OCI-LY1 (cell line): Measurements from ENCODE around the gene SYNJ2BP.
"Not testable (repeated sequence)": the region's sequence is repeated elsewhere in the genome, so short reads cannot be mapped to it uniquely, and the experiment has no call there.

Source experiments
- H2AFZ ChIP-seq: fragments of 200-600 bp; sonication (generic), shearing (Covaris generic); 2 replicates; pipeline ENCODE4 v1.6.0; 2014; ENCODE audit warnings: antibody characterized with exemption, mild to moderate bottlenecking, low read length
- H3F3A ChIP-seq: fragments of 200-600 bp; sonication (generic), shearing (Covaris generic); 2 replicates; pipeline ENCODE4 v1.6.0; 2014; ENCODE audit warnings: mild to moderate bottlenecking, antibody characterized with exemption, low read length, moderate library complexity; ENCODE audit not compliant: insufficient read depth
- H3K27ac ChIP-seq: fragments of 200-600 bp; sonication (generic); 2 replicates; pipeline ENCODE4 v1.5.1; 2014; ENCODE audit warnings: low read length, mixed run types, mild to moderate bottlenecking, low read depth; ENCODE audit not compliant: poor library complexity, severe bottlenecking
- H3K27me3 ChIP-seq: fragments of 200-600 bp; sonication (generic); 2 replicates; pipeline ENCODE4 v1.6.0; 2014; ENCODE audit warnings: antibody characterized with exemption, mild to moderate bottlenecking, low read length, moderate library complexity; ENCODE audit not compliant: insufficient read depth
- H3K36me3 ChIP-seq: fragments of 200-600 bp; sonication (generic); 2 replicates; pipeline ENCODE4 v1.6.1; 2014; ENCODE audit warnings: mild to moderate bottlenecking, antibody characterized with exemption, low read length, moderate library complexity, mixed read lengths; ENCODE audit not compliant: insufficient read depth
- H3K4me1 ChIP-seq: fragments of 200-600 bp; sonication (generic); 2 replicates; pipeline ENCODE4 v1.5.1; 2014; ENCODE audit warnings: mild to moderate bottlenecking, low read length, moderate library complexity; ENCODE audit not compliant: insufficient read depth, severe bottlenecking
- H3K4me2 ChIP-seq: fragments of 200-600 bp; sonication (generic), shearing (Covaris generic); 2 replicates; pipeline ENCODE4 v1.6.1; 2014; ENCODE audit warnings: low read length
- H3K4me3 ChIP-seq: fragments of 200-600 bp; sonication (generic); 2 replicates; pipeline ENCODE4 v1.5.1; 2014; ENCODE audit warnings: low read length, low read depth, mild to moderate bottlenecking, mixed read lengths; ENCODE audit not compliant: poor library complexity, severe bottlenecking
- H3K79me2 ChIP-seq: fragments of 200-600 bp; shearing (Covaris generic); 2 replicates; pipeline ENCODE4 v1.6.1; 2016; ENCODE audit warnings: mixed run types, low read length, mixed read lengths; ENCODE audit not compliant: insufficient read depth
- H3K9ac ChIP-seq: fragments of 200-600 bp; sonication (generic), shearing (Covaris generic); 2 replicates; pipeline ENCODE4 v1.6.1; 2014; ENCODE audit warnings: mild to moderate bottlenecking, low read length, mixed read lengths
- H3K9me2 ChIP-seq: fragments of 200-600 bp; sonication (generic), shearing (Covaris generic); 2 replicates; pipeline ENCODE4 v1.6.1; 2014; ENCODE audit warnings: low read depth, mild to moderate bottlenecking, low read length, mixed read lengths
- H3K9me3 ChIP-seq: fragments of 200-600 bp; shearing (Covaris generic); 2 replicates; pipeline ENCODE4 v1.6.1; 2014; ENCODE audit warnings: low read length, mixed read lengths
- H4K20me1 ChIP-seq: fragments of 200-600 bp; sonication (generic), shearing (Covaris generic); 2 replicates; pipeline ENCODE4 v1.6.0; 2016; ENCODE audit warnings: mild to moderate bottlenecking, low read length; ENCODE audit not compliant: insufficient read depth
- EZH2 ChIP-seq: fragments of 200-600 bp; sonication (generic), shearing (Covaris generic); IDR thresholded peaks from 2 replicates; pipeline ENCODE4 v1.8.0; 2017; ENCODE audit warnings: borderline replicate concordance, mixed run types, mild to moderate bottlenecking, antibody characterized with exemption, low read length, moderate library complexity, mixed read lengths
- TF ChIP-seq, protein P1 (sequence below): fragments of 200-600 bp; sonication (generic), shearing (Covaris generic); IDR thresholded peaks from 2 replicates; pipeline ENCODE4 v1.5.1; 2017; ENCODE audit warnings: mild to moderate bottlenecking, antibody characterized with exemption, low read length, moderate library complexity, mixed read lengths

The SYNJ2BP gene

GRCh38 chr14:70403335-70403734 lies 13.6 kb downstream of the SYNJ2BP start:
- H3K4me1 ChIP-seq, H3K4me3 ChIP-seq, H3K9me3 ChIP-seq, H3K27ac ChIP-seq, H3K9me2 ChIP-seq, H3K9ac ChIP-seq, H3F3A ChIP-seq, H3K36me3 ChIP-seq, H3K27me3 ChIP-seq, H4K20me1 ChIP-seq, H2AFZ ChIP-seq, H3K4me2 ChIP-seq, H3K79me2 ChIP-seq: not testable (repeated sequence)
- TF ChIP-seq, protein P1, sequence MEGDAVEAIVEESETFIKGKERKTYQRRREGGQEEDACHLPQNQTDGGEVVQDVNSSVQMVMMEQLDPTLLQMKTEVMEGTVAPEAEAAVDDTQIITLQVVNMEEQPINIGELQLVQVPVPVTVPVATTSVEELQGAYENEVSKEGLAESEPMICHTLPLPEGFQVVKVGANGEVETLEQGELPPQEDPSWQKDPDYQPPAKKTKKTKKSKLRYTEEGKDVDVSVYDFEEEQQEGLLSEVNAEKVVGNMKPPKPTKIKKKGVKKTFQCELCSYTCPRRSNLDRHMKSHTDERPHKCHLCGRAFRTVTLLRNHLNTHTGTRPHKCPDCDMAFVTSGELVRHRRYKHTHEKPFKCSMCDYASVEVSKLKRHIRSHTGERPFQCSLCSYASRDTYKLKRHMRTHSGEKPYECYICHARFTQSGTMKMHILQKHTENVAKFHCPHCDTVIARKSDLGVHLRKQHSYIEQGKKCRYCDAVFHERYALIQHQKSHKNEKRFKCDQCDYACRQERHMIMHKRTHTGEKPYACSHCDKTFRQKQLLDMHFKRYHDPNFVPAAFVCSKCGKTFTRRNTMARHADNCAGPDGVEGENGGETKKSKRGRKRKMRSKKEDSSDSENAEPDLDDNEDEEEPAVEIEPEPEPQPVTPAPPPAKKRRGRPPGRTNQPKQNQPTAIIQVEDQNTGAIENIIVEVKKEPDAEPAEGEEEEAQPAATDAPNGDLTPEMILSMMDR = peak; percentile 42

DNA sequence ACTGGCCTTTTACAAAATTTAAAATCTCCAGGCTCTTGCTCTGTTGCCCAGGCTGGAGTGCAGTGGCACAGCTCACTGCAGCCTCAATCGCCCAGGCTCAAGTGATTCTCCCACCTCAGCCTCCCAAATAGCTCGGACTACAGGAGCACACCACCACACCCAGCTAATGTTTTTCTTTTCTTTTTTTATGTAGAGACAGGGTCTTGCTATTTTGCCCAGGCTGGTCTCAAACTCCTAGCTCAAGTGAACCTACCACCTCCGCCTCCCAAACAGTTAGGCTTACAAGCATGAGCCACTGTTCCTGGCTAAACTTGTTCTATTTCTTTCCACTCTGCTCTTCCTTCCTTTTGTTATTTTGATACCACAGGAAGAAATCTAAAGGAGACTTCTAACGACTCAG lies 15.2 kb downstream of the SYNJ2BP start:
- no peak overlapping the region for H3K4me3 ChIP-seq
- no peaks in the 10 kb centered on the region for H3K79me2 ChIP-seq
- H3K36me3 ChIP-seq = 0 out of 2 replicates have a peak, but pooled peaks cover 5% of the 10 kb centered on the region
- H3K9ac ChIP-seq = no peak overlapping the region
- H3K4me2 ChIP-seq = no peak overlapping the region
- no peaks in the 10 kb centered on the region for H4K20me1 ChIP-seq
- TF ChIP-seq, protein P1 = no peak
- TF ChIP-seq EZH2 = no peak
- no peak overlapping the region for H2AFZ ChIP-seq
- no peaks in the 10 kb centered on the region for H3F3A ChIP-seq
- H3K9me2 ChIP-seq = no peaks in the 10 kb centered on the region
- no peaks in the 10 kb centered on the region for H3K27me3 ChIP-seq
- H3K27ac ChIP-seq = no peak overlapping the region
- H3K9me3 ChIP-seq = no peaks in the 10 kb centered on the region
- no peaks in the 10 kb centered on the region for H3K4me1 ChIP-seq

DNA sequence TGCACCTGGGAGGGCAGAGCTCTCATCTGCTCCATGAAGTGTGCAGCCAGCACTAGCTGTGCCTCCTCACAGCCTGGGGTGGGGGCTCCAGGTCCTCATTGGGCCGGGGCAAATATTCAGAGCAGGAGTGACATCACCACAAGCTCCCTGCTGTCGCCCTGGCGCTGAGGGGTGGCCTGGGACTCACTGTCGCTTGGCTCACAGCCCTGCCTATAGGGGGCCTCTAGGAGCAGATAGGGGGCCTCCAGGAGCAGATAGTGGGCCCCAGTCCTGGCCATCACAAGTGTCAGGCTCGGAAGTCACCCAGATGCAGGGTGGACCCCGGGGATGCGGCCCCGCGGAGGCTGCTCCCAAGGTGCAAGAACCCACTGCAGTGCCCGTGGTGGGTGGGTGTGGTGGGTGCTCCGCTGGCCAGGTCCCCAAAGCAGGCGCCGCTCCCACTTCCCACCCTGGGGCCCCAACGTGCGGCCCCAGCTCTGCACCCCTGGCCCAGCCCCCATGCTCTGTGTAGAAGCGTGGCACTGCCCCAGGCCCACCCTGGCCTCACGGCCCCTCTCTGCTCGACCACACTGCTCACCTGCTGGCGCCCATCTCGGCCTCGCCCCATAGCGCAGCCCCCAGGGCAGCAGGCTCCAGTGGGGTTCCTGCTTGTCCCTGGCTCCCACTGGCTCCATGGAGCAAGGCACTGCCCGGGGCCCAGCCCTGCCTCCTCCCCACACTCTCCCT lies 18.0 kb downstream of the SYNJ2BP start:
- Histone ChIP-seq H3K4me2 (no peak overlapping the region), H4K20me1 (no peaks in the 10 kb centered on the region), H3K36me3 (0 out of 2 replicates have a peak, but pooled peaks cover 5% of the 10 kb centered on the region), H3K9me3 (no peaks in the 10 kb centered on the region), H3K27ac (no peak overlapping the region), H3F3A (no peaks in the 10 kb centered on the region), H3K27me3 (no peaks in the 10 kb centered on the region), H3K9me2 (no peaks in the 10 kb centered on the region), H3K4me1 (no peaks in the 10 kb centered on the region), H3K9ac (no peak overlapping the region), H3K4me3 (no peak overlapping the region), H2AFZ (no peak overlapping the region), H3K79me2 (no peaks in the 10 kb centered on the region)
- no peak for TF ChIP-seq EZH2
- TF ChIP-seq, protein P1 = no peak
